DMS153 treated with DMSO at 0.1 percent for 48 hours (cell line): ENCODE results near the gene DMRTB1.

ENCODE experiments used
- DNase-seq: peaks from one replicate; lab custom pipeline; 2025; ENCODE audit not compliant: unreplicated experiment; lab: John Stamatoyannopoulos, UW

Gene DMRTB1

GRCh38 chr1:53507116-53507820, 48.1 kb downstream of the DMRTB1 start:
- DNase-seq: no peak

- no peak for DNase-seq
These were observed 49.1 kb downstream of the DMRTB1 start for GRCh38 chr1:53508056-53508990.

- no peak for DNase-seq
These were observed 49.9 kb downstream of the DMRTB1 start for GRCh38 chr1:53508991-53509666.

- DNase-seq: no peak
These were observed 50.6 kb downstream of the DMRTB1 start for GRCh38 chr1:53509775-53510174.

GRCh38 chr1:53510215-53510614, 51.0 kb downstream of the DMRTB1 start:
- no peak for DNase-seq

GRCh38 chr1:53511323-53511932, 52.2 kb downstream of the DMRTB1 start:
- DNase-seq: no peak

GRCh38 chr1:53511933-53512806, 53.0 kb downstream of the DMRTB1 start:
- peak; percentile 39 for DNase-seq

GRCh38 chr1:53512807-53513755, 53.9 kb downstream of the DMRTB1 start:
- no peak for DNase-seq

- DNase-seq: no peak
These were observed 54.6 kb downstream of the DMRTB1 start for GRCh38 chr1:53513846-53514245.

- no peak for DNase-seq
These were observed 55.2 kb downstream of the DMRTB1 start for GRCh38 chr1:53514436-53514835.

- DNase-seq: no peak
These were observed 57.0 kb downstream of the DMRTB1 start for GRCh38 chr1:53516181-53516580.
